ENCODE measurements around the gene C1QTNF7.

GRCh38 chr4:15400226-15400625 is 27.6 kb upstream of the C1QTNF7 start:
- TF ChIP-seq CTCF (conservative IDR thresholded peaks at IDR 0.05; ENCODE audit: low read length): no peak
- TF ChIP-seq EZH2phosphoT487 (IDR thresholded peaks at IDR 0.05; ENCODE audit: borderline replicate concordance, low read depth, low read length): no peak
